HepG2 (cell line): ENCODE measurements around the gene SLC27A1.

Experiments
- ADNP ChIP-seq: sonication (generic); formaldehyde crosslinking; IDR thresholded peaks from 2 replicates; pipeline ENCODE4 v1.4.0; 2020; ENCODE audit warnings: missing genetic modification reagents
- DNMT1 ChIP-seq: sonication (generic); formaldehyde crosslinking; IDR thresholded peaks from 2 replicates; pipeline ENCODE4 v1.5.1; 2020; ENCODE audit warnings: mild to moderate bottlenecking, missing genetic modification reagents
- FOXK2 ChIP-seq: fragments of 450-650 bp; IDR thresholded peaks from 2 replicates; pipeline ENCODE4 v1.6.1; 2016
- HDAC6 ChIP-seq: fragments of 200-600 bp; sonication (generic); IDR thresholded peaks from 2 replicates; pipeline ENCODE4 v1.7.0; 2017; ENCODE audit warnings: mild to moderate bottlenecking, antibody characterized with exemption, low read length, low read depth
- NFYB ChIP-seq: sonication (generic); formaldehyde crosslinking; IDR thresholded peaks from 2 replicates; pipeline ENCODE4 v1.4.0; 2020; ENCODE audit warnings: missing genetic modification reagents
- SP1 ChIP-seq, 2 experiments: fragments of 450-650 bp in 1 of 2; sonication (generic) in 1 of 2; formaldehyde crosslinking in 1 of 2; IDR thresholded peaks; 2 replicates each; pipeline versions ENCODE4 v1.4.0 to v1.6.1; 2016 to 2020; ENCODE audit warnings: missing genetic modification reagents in 1 of 2
- SP140L ChIP-seq: sonication (generic); formaldehyde crosslinking; IDR thresholded peaks from 2 replicates; pipeline ENCODE4 v1.4.0; 2020; ENCODE audit warnings: missing genetic modification reagents, borderline replicate concordance
- TCF12 ChIP-seq, 2 experiments: fragments of 450-650 bp in 1 of 2; sonication (generic) in 1 of 2; formaldehyde crosslinking in 1 of 2; IDR thresholded peaks; 2 replicates each; pipeline versions ENCODE4 v1.6.1 to v1.8.0; 2017 to 2022; ENCODE audit warnings: antibody characterized with exemption in 1 of 2, mild to moderate bottlenecking in 1 of 2, missing genetic modification reagents in 1 of 2, moderate library complexity in 1 of 2
- ZMYM4 ChIP-seq: sonication (generic); formaldehyde crosslinking; IDR thresholded peaks from 2 replicates; pipeline ENCODE4 v1.8.1; 2023; ENCODE audit warnings: mild to moderate bottlenecking, missing genetic modification reagents
- ZNF207 ChIP-seq: fragments of 450-650 bp; IDR thresholded peaks from 2 replicates; pipeline ENCODE4 v1.6.1; 2016; ENCODE audit warnings: antibody characterized with exemption, borderline replicate concordance
- ZNF329 ChIP-seq: sonication (generic); formaldehyde crosslinking; IDR thresholded peaks from 2 replicates; pipeline ENCODE4 v1.9.0; 2021; ENCODE audit warnings: low read depth, mild to moderate bottlenecking, missing genetic modification reagents
- ZNF484 ChIP-seq: sonication (generic); formaldehyde crosslinking; IDR thresholded peaks from 2 replicates; pipeline ENCODE4 v1.5.1; 2020; ENCODE audit warnings: mild to moderate bottlenecking, low read depth, missing genetic modification reagents, borderline replicate concordance
- TF ChIP-seq, protein P1 (sequence below): IDR thresholded peaks from 2 replicates; pipeline ENCODE4 v1.6.1; 2012; ENCODE audit warnings: low read length, improper control_type of control experiment

DNA sequence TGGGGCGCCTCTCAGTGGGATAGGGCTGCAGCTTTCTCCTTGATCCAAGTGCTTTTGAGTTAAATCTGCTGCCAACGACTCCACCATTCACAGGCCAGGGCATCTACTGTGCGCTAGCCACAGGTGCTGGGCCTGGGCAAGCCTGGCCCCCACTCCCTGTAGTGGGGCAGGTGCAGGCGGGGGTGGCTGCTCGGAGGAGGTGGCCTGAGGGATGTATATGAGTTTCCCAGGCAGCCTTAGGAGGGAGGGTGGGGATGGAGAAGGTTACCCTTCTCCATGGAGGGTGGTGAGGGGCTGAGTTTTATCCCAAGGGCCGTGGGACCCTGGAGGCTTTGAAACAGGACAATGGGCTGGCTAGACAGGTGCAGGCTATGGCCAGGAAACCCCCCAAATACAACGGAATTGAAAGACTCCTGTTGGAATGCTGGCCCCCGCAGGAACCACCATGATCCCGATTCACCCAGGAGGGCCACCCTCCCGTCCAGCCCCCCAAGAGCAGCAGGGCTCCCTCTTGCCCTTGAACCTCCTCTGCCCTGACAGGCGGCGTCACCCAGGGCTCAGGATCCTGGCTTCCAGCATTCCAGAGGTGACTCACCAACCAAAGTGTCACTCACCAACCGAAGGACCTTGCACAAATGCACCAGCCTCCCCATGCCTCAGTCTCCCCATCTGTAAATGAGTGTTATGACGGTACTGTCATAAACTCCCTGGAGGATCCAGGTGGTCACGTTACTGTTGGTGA, 45.3 kb downstream of the SLC27A1 start:
- TF ChIP-seq SP1 (IDR thresholded peaks at IDR 0.05) (no peak), SP1 (CRISPR knock-in tag; IDR thresholded peaks at IDR 0.05) (no peak), ZNF484 (CRISPR knock-in tag) (no peak), NFYB (CRISPR knock-in tag) (no peak), ZNF329 (CRISPR knock-in tag) (no peak), HDAC6 (no peak), ZMYM4 (CRISPR knock-in tag) (no peak), SP140L (CRISPR knock-in tag) (no peak), ADNP (no peak), ZNF207 (no peak), FOXK2 (no peak), DNMT1 (CRISPR knock-in tag) (no peak), TCF12 (IDR thresholded peaks at IDR 0.05) (no peak), TCF12 (CRISPR knock-in tag; IDR thresholded peaks at IDR 0.05) (no peak)
- TF ChIP-seq, protein P1, sequence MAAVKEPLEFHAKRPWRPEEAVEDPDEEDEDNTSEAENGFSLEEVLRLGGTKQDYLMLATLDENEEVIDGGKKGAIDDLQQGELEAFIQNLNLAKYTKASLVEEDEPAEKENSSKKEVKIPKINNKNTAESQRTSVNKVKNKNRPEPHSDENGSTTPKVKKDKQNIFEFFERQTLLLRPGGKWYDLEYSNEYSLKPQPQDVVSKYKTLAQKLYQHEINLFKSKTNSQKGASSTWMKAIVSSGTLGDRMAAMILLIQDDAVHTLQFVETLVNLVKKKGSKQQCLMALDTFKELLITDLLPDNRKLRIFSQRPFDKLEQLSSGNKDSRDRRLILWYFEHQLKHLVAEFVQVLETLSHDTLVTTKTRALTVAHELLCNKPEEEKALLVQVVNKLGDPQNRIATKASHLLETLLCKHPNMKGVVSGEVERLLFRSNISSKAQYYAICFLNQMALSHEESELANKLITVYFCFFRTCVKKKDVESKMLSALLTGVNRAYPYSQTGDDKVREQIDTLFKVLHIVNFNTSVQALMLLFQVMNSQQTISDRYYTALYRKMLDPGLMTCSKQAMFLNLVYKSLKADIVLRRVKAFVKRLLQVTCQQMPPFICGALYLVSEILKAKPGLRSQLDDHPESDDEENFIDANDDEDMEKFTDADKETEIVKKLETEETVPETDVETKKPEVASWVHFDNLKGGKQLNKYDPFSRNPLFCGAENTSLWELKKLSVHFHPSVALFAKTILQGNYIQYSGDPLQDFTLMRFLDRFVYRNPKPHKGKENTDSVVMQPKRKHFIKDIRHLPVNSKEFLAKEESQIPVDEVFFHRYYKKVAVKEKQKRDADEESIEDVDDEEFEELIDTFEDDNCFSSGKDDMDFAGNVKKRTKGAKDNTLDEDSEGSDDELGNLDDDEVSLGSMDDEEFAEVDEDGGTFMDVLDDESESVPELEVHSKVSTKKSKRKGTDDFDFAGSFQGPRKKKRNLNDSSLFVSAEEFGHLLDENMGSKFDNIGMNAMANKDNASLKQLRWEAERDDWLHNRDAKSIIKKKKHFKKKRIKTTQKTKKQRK, result no peak
